Panc1 (cell line): Measurements from ENCODE around the gene ARID4B. TPM values are rescaled to one million over a fixed set of nuclear protein-coding genes. Genes with fewer than 3 reads are reported as not detected.

Source experiments
- ATAC-seq: fragments of 200-7000 bp; cut with Tn5 transposase; 2 replicates; pipeline ENCODE4 v1.9.1; 2020; ENCODE audit warnings: mild to moderate bottlenecking, moderate library complexity
- BruUV-seq: library from RNA; stranded (reverse); fragments of 400-500 nt; replicated peaks from 2 replicates; lab custom pipeline; 2021; lab: Mats Ljungman, UMichigan
- CTCF ChIA-PET: fragments of 300-600 bp; sonication (Branson Sonifier 250); formaldehyde crosslinking; loops from one replicate; lab custom pipeline; 2022; ENCODE audit warnings: antibody characterized with exemption; lab: Charles Lee
- POLR2A ChIA-PET: fragments of 300-600 bp; sonication (Branson Sonifier 250); formaldehyde crosslinking; loops from one replicate; lab custom pipeline; 2022; ENCODE audit warnings: antibody characterized with exemption; lab: Charles Lee
- DNase-seq: peaks from one replicate; pipeline ENCODE4 v3.0.0-alpha.2; 2010; ENCODE audit warnings: low read depth, low spot score
- H3K27ac ChIP-seq: 2 replicates; pipeline ENCODE4 v1.5.1; 2011; ENCODE audit warnings: mild to moderate bottlenecking, low read length, inconsistent platforms
- H3K27me3 ChIP-seq: fragments of 200-500 bp; sonication (Bioruptor generic); 2 replicates; pipeline ENCODE4 v1.6.0; 2014; ENCODE audit warnings: low read length, inconsistent platforms; ENCODE audit not compliant: control insufficient read depth, insufficient read depth
- H3K36me3 ChIP-seq: fragments of 200-500 bp; sonication (Bioruptor generic); 2 replicates; pipeline ENCODE4 v1.5.1; 2014; ENCODE audit warnings: inconsistent platforms, mild to moderate bottlenecking, low read length, moderate library complexity; ENCODE audit not compliant: control insufficient read depth, insufficient read depth
- H3K4me1 ChIP-seq: 2 replicates; pipeline ENCODE4 v1.5.1; 2011; ENCODE audit warnings: inconsistent platforms, mild to moderate bottlenecking, low read length, moderate library complexity; ENCODE audit not compliant: control insufficient read depth, insufficient read depth
- H3K4me3 ChIP-seq, 2 experiments: 2 replicates each; pipeline ENCODE4 v1.5.1; 2011 to 2012; ENCODE audit warnings: low read depth in 2 of 2, low read length in 2 of 2, mild to moderate bottlenecking in 2 of 2, inconsistent platforms in 1 of 2, moderate library complexity in 1 of 2
- H3K9me3 ChIP-seq: fragments of 200-500 bp; sonication (Bioruptor generic); 2 replicates; pipeline ENCODE4 v1.5.1; 2014; ENCODE audit warnings: low read depth, mild to moderate bottlenecking, inconsistent platforms, low read length, moderate library complexity; ENCODE audit not compliant: control insufficient read depth, insufficient read depth
- CTCF ChIP-seq: fragments of 450-650 bp; IDR thresholded peaks from 2 replicates; pipeline ENCODE4 v1.5.1; 2017; ENCODE audit warnings: mild to moderate bottlenecking
- POLR2AphosphoS5 ChIP-seq: IDR thresholded peaks from 2 replicates; pipeline ENCODE4 v1.6.1; 2012; ENCODE audit warnings: mild to moderate bottlenecking, low read depth, low read length, moderate library complexity
- REST ChIP-seq, 2 experiments: IDR thresholded peaks; 2 replicates each; pipeline ENCODE4 v1.6.1; 2011 to 2012; ENCODE audit warnings: low read depth in 2 of 2, control low read depth in 1 of 2, low read length in 1 of 2, mild to moderate bottlenecking in 1 of 2, moderate library complexity in 1 of 2; ENCODE audit not compliant: insufficient read depth in 1 of 2
- SIN3A ChIP-seq: IDR thresholded peaks from 2 replicates; pipeline ENCODE4 v1.6.1; 2012; ENCODE audit warnings: low read depth, mild to moderate bottlenecking, low read length, moderate library complexity, borderline replicate concordance; ENCODE audit not compliant: insufficient read depth
- TCF7L2 ChIP-seq: IDR thresholded peaks from 2 replicates; pipeline ENCODE4 v1.6.1; 2011; ENCODE audit warnings: mild to moderate bottlenecking, low read depth, low read length, inconsistent platforms
- in situ Hi-C: cut with HindIII; loops from 2 replicates; pipeline ENCODE4 v1.10.0; 2016; ENCODE audit warnings: low sequenced_read_pairs, low pct_unique_long_range_greater_than_20kb
- intact Hi-C: fragments of 100-400 bp; cut with micrococcal nuclease; formaldehyde crosslinking; loops from one replicate; pipeline ENCODE4 v1.10.0; 2022; ENCODE audit not compliant: unreplicated experiment
- total RNA-seq: library from RNA; stranded (reverse); gene quantifications from one replicate; pipeline ENCODE4 v1.2.1, GENCODE V29; 2021; ENCODE audit not compliant: unreplicated experiment

The ARID4B gene
- total RNA-seq, 1 experiment from 2014 or later, result 37.5 TPM

GRCh38 chr1:235297579-235297978 lies 30.4 kb downstream of the ARID4B start:
- Histone ChIP-seq H3K27me3 (no peaks in the 10 kb centered on the region), H3K36me3 (no peaks in the 10 kb centered on the region), H3K9me3 (peaks cover 5% of the 10 kb centered on the region; the same call in 1 of the 2 replicates), H3K27ac (no peak overlapping the region; the same call in 1 of the 2 replicates), H3K4me3 (no peak overlapping the region), H3K4me1 (peaks cover 12% of the 10 kb centered on the region)
- ChIA-PET CTCF (no interaction called here), POLR2A (no interaction called here)
- in situ Hi-C loops, result no loop called here
- ATAC-seq (no peak), DNase-seq (no peak)
- TF ChIP-seq SIN3A (no peak), TCF7L2 (no peak)
- intact Hi-C loops, result no loop called here
- no TSS peak for BruUV-seq

- H3K9me3 ChIP-seq, result peaks cover 5% of the 10 kb centered on the region; the same call in 1 of the 2 replicates
- no TSS peak for BruUV-seq
- POLR2A ChIA-PET, result no interaction called here
- no peaks in the 10 kb centered on the region for H3K36me3 ChIP-seq
- ATAC-seq, result no peak
- H3K4me1 ChIP-seq, result peaks cover 10% of the 10 kb centered on the region
- intact Hi-C loops, result no loop called here
- in situ Hi-C loops, result no loop called here
- no peaks in the 10 kb centered on the region for H3K27me3 ChIP-seq
- H3K4me3 ChIP-seq, result no peak overlapping the region
- no peak for DNase-seq
- CTCF ChIA-PET, result no interaction called here
- TF ChIP-seq REST (IDR thresholded peaks at IDR 0.05; ENCODE audit: insufficient read depth in 1 of 2, low read depth in 2 of 2, low read length in 1 of 2) (no peak), POLR2AphosphoS5 (no peak), TCF7L2 (no peak), SIN3A (no peak), CTCF (no peak)
- H3K27ac ChIP-seq, result no peak overlapping the region
These were observed 31.2 kb downstream of the ARID4B start for GRCh38 chr1:235296729-235297128.

- Histone ChIP-seq H3K27ac (no peak overlapping the region), H3K36me3 (no peaks in the 10 kb centered on the region), H3K4me3 (no peak overlapping the region), H3K27me3 (no peaks in the 10 kb centered on the region), H3K9me3 (peaks cover 5% of the 10 kb centered on the region; the same call in 1 of the 2 replicates), H3K4me1 (peaks cover 10% of the 10 kb centered on the region)
- no TSS peak for BruUV-seq
- in situ Hi-C loops, result no loop called here
- no peak; the same call in 1 of the 2 replicates for ATAC-seq
- ChIA-PET POLR2A (no interaction called here), CTCF (no interaction called here)
- DNase-seq, result no peak
- TF ChIP-seq POLR2AphosphoS5 (no peak), CTCF (no peak), REST (IDR thresholded peaks at IDR 0.05; ENCODE audit: insufficient read depth in 1 of 2, low read depth in 2 of 2, low read length in 1 of 2) (no peak)
- intact Hi-C loops, result no loop called here
These were observed 32.1 kb downstream of the ARID4B start for GRCh38 chr1:235295902-235296350.
